ENCODE data around the gene SEC23B.

DNA sequence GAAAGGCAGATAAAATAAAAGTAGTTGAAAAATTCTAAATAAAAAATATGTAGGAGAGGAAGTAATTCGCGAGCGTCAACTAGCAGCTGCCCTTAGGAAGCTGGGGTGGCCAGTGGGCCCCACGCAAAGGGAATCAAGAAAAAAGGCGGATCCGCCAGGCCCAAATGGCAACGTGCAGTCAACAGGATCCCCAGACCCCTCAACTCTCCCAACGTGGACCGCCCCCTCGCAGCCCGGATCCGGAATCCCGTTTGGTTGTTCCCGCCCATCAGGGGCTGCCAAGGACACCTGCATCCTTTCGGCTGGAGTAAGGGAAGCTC lies 41.2 kb upstream of the SEC23B start:
- no peak for TF ChIP-seq CTCF (IDR thresholded peaks at IDR 0.05)
- no peak for TF ChIP-seq POLR2A (IDR thresholded peaks at IDR 0.05)

Data from testis (tissue), 2 donors.